HT-29 (cell line): ENCODE measurements around the gene TRDMT1. TPM values are rescaled to one million over a fixed set of nuclear protein-coding genes. Genes with fewer than 3 reads are reported as not detected.

Experiments
- DNase-seq: peaks from one replicate; pipeline ENCODE4 v3.0.0-alpha.2; 2015; ENCODE audit warnings: low spot score
- total RNA-seq: library from RNA; depleted of rRNA; stranded (reverse); fragments of >200 nt; shearing (Covaris generic); gene quantifications from 2 replicates; pipeline ENCODE4 v1.2.3, GENCODE V29; 2014

The TRDMT1 gene
- total RNA-seq, 1 experiment from 2014 or later, result 3.2 TPM

GRCh38 chr10:17178006-17178405, 23.5 kb downstream of the TRDMT1 start:
- peak; percentile 31 for DNase-seq

GRCh38 chr10:17177014-17177413, 24.5 kb downstream of the TRDMT1 start:
- no peak for DNase-seq

DNA sequence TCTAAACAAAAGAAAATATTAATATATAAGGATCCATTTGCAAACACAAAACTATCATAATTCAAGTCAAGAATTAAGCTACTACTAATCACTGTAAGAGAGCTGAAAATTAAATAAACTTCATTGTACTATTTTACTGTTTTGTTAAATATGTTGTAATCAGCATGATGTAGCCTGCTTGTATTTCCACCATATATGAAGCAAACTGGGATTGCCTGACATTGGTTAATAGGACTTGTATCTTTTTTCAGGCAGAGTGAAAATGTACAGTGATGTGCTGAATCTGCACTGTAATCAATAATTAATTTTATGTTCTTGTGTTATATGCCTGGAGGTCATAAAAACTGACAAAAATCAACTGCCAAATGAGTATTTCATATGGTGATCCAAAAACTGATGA, 25.4 kb downstream of the TRDMT1 start:
- no peak for DNase-seq

GRCh38 chr10:17175551-17175950, 25.9 kb downstream of the TRDMT1 start:
- DNase-seq, result no peak

- no peak for DNase-seq
Measured at GRCh38 chr10:17174626-17175025, 26.8 kb downstream of the TRDMT1 start.

GRCh38 chr10:17171141-17171641, 30.3 kb downstream of the TRDMT1 start:
- no peak for DNase-seq

- DNase-seq, result no peak
Measured at GRCh38 chr10:17169803-17170202, 31.7 kb downstream of the TRDMT1 start.

GRCh38 chr10:17166699-17167098, 34.8 kb downstream of the TRDMT1 start:
- DNase-seq, result no peak

- no peak for DNase-seq
Measured at GRCh38 chr10:17162828-17163227, 38.6 kb downstream of the TRDMT1 start.

- DNase-seq, result no peak
Measured at GRCh38 chr10:17161775-17162174, 39.7 kb downstream of the TRDMT1 start.

DNA sequence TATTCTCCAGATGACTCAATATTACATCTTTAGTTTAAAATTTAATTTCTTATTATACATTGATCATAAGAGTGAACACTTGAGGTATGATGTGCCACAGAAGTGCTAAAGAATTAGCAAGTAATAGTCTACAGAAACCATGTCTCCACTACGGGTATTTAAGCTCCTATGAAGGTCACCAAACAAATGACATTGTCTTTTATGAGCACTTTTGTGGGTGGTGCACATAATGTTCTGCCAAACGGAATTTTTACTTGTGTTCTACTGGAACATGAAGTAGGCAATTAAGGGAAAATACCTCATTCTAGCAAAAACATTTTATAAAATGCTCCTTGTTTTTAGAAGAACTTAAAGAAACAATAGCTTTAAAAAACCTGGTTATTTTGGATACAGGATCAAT, 44.4 kb downstream of the TRDMT1 start:
- DNase-seq, result no peak

- DNase-seq, result no peak
Measured at GRCh38 chr10:17155826-17156225, 45.6 kb downstream of the TRDMT1 start.

GRCh38 chr10:17154116-17154515, 47.4 kb downstream of the TRDMT1 start:
- DNase-seq, result no peak

GRCh38 chr10:17153321-17153720, 48.2 kb downstream of the TRDMT1 start:
- DNase-seq, result no peak

DNA sequence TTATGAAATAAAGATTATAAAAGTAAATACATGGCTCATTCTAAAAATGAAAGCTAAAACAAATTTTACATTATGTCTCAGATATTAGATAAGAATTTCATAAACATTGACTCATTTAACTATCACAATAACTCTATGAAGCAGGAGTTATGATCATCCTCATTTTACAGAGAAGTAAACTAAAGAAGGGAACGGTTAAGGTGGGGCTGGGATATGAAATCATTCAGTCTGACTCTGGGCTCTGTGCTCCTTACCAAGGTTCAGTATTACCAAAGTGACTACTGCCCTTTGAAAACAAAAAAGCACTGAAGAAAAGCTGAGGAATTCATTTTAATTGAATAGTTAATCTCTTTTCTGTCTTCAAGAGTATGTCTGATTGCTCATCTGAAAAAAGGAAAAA, 49.8 kb downstream of the TRDMT1 start:
- no peak for DNase-seq

- no peak for DNase-seq
Measured at GRCh38 chr10:17147884-17148489, 53.5 kb downstream of the TRDMT1 start.

DNA sequence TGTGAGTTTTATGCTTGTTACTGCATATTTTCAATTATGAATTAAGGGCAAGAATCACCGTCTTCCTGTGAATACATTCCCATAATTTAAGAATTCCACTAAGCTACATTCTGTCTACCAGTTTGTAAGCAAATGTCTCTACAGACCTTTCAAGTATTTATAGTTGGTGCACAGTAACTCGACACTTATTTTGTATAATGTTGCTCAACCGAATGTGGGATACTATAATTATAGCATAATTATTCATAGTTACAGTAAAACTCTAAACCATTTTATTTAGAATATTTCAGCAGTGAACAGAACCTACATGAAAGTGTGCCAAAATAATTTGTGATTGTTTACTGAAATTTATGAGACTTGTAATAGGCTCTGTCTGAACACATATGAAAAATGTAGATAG, 54.6 kb downstream of the TRDMT1 start:
- no peak for DNase-seq

GRCh38 chr10:17145239-17145638, 56.2 kb downstream of the TRDMT1 start:
- DNase-seq, result no peak

GRCh38 chr10:17144757-17145156, 56.7 kb downstream of the TRDMT1 start:
- DNase-seq, result no peak

GRCh38 chr10:17144032-17144431, 57.4 kb downstream of the TRDMT1 start:
- DNase-seq, result no peak

DNA sequence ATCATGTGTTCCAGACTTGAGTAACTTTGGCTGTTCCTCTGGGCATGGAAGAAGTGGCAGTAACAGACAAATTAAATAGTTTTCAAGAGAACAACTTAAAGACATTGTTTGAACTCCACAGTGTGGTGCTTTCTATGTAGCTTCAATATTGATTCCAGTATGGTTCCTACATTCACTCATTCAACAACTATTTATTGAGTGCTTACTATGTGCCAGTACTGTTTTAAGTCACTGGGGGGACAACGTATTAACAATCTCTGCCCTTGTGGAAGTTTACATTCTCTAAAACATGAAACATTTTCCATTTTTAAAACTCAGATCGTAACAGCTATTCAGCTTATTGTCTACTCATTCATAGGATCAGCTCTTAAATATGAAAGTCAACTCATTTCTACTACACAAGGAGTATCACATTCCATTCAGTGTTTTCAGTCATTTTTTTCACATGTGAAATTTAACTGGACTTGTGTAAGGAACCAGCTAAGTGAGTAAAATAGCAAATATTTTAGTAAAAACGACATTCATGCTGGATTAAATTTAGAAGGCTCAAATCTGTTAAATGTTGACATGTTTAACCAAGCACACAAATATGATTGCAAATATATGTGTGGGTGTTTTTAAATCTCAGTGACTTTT, 58.3 kb downstream of the TRDMT1 start:
- no peak for DNase-seq

- DNase-seq, result no peak
Measured at GRCh38 chr10:17141504-17142229, 59.8 kb downstream of the TRDMT1 start.

DNA sequence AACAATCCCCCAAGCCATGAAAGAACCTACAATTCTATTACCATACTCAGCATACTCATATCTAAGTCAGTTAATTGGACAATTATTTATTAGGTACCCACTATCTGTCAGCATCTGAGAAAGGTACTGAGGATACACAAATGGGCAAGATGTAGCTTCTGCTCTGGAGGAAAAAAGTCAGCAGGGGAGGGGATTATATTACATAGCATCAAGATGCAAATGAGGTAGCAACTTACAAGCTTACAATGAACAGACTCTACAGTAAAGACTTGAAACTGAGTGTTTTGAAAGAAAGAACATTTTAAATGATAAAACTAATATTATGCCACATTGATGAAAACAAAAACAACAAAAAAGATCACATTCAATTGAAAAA, 61.1 kb downstream of the TRDMT1 start:
- no peak for DNase-seq
